ENCODE data around the gene PSMD12. TPM values are rescaled to one million over a fixed set of nuclear protein-coding genes. Genes with fewer than 3 reads are reported as not detected.

The PSMD12 gene
- total RNA-seq, 1 experiment from 2014 or later = 90.5 TPM

DNA sequence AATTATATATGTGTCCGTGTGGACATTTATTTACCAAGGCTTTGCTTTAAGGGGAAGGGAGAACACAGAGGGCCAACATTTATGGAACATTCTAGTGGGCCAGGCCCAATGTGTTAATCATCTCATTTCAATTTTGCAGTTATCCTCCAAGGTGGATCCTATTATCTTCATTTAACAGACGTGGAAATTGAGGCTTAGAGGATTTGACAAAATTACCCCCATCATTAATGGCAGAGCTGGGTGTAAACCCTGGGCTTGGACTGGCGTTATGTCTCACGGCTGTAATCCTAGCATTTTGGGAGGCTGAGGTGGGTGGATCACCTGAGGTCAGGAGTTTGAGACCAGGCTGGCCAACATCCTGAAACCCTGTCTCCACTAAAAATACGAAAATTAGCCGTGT, 37.1 kb upstream of the PSMD12 start:
- no peaks in the 10 kb centered on the region for H4K20me1 ChIP-seq (ENCODE audit: control insufficient read depth, insufficient read depth, insufficient read length)
- no peaks in the 10 kb centered on the region for H3K9me3 ChIP-seq (ENCODE audit: control insufficient read depth, low read depth, low read length)
- H3K4me1 ChIP-seq (ENCODE audit: insufficient read depth, low read length) = peaks cover 5% of the 10 kb centered on the region; the same call in 1 of the 2 replicates
- H3K23me2 ChIP-seq (ENCODE audit: insufficient read length, low read depth, low read length, poor library complexity, severe bottlenecking) = no peaks in the 10 kb centered on the region
- no peak overlapping the region for H3K18ac ChIP-seq (ENCODE audit: insufficient read length, low read depth, low read length)
- no peak overlapping the region for H2BK20ac ChIP-seq (ENCODE audit: low read depth, low read length, poor library complexity, severe bottlenecking)
- H2BK12ac ChIP-seq (ENCODE audit: insufficient read length, low read depth, low read length) = no peak overlapping the region
- H3K9me3 Mint-ChIP-seq = peaks cover under 1 to 1% of the 10 kb centered on the region in 2 experiments; a peak in 2 of 5 replicates
- no peak for DNase-seq
- no peak overlapping the region for H2BK5ac ChIP-seq (ENCODE audit: insufficient read length, low read length)
- H3K9ac ChIP-seq (ENCODE audit: extremely low read depth, insufficient read length, low read length) = no peak overlapping the region
- no peak overlapping the region for H3K4me3 Mint-ChIP-seq
- H3K27ac Mint-ChIP-seq = no peak overlapping the region
- H3K79me2 ChIP-seq (ENCODE audit: insufficient read depth, low read length) = peaks cover 10% of the 10 kb centered on the region; the same call in 1 of the 2 replicates
- H3K4me2 ChIP-seq (ENCODE audit: insufficient read depth, insufficient read length, low read length) = no peak overlapping the region
- H2AFZ ChIP-seq (ENCODE audit: low read length) = no peak overlapping the region
- H4K91ac ChIP-seq (ENCODE audit: insufficient read length, low read depth, low read length) = no peak overlapping the region
- TF ChIP-seq, protein P1, sequence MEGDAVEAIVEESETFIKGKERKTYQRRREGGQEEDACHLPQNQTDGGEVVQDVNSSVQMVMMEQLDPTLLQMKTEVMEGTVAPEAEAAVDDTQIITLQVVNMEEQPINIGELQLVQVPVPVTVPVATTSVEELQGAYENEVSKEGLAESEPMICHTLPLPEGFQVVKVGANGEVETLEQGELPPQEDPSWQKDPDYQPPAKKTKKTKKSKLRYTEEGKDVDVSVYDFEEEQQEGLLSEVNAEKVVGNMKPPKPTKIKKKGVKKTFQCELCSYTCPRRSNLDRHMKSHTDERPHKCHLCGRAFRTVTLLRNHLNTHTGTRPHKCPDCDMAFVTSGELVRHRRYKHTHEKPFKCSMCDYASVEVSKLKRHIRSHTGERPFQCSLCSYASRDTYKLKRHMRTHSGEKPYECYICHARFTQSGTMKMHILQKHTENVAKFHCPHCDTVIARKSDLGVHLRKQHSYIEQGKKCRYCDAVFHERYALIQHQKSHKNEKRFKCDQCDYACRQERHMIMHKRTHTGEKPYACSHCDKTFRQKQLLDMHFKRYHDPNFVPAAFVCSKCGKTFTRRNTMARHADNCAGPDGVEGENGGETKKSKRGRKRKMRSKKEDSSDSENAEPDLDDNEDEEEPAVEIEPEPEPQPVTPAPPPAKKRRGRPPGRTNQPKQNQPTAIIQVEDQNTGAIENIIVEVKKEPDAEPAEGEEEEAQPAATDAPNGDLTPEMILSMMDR (conservative IDR thresholded peaks at IDR 0.05) = no peak
- no peaks in the 10 kb centered on the region for H3K27me3 Mint-ChIP-seq (ENCODE audit: low read depth)
- no peak overlapping the region for H3K4ac ChIP-seq (ENCODE audit: low read depth, low read length)
- H3K56ac ChIP-seq (ENCODE audit: insufficient read length, low read depth, low read length) = no peak overlapping the region
- H3K4me1 Mint-ChIP-seq = peaks cover 23 to 28% of the 10 kb centered on the region in 2 experiments
- H3K36me3 Mint-ChIP-seq (ENCODE audit: insufficient read depth in 1 of 3, low read depth in 3 of 3) = peaks cover 0 to 4% (median under 1%) of the 10 kb centered on the region in 3 experiments
- no peak overlapping the region for H4K8ac ChIP-seq (replicated peaks; ENCODE audit: insufficient read length, low read depth, low read length)
- WGBS (ENCODE audit: extremely low coverage, insufficient read length, low lambda C conversion rate) = no CpG with 5 or more reads among the region's 6 CpGs
- no peak overlapping the region for H3K27ac ChIP-seq (ENCODE audit: insufficient read length, low read depth, low read length)
- no peak overlapping the region for H2AK5ac ChIP-seq (ENCODE audit: insufficient read length, low read length)
- H4K5ac ChIP-seq (ENCODE audit: insufficient read length, low read depth, low read length) = no peak overlapping the region
- no peak overlapping the region for H2BK15ac ChIP-seq (ENCODE audit: low read depth, low read length)
- H3K14ac ChIP-seq (ENCODE audit: insufficient read depth, low read length) = no peak overlapping the region
- H2BK120ac ChIP-seq (ENCODE audit: low read depth, low read length, poor library complexity, severe bottlenecking) = no peak overlapping the region
- peaks cover 5% of the 10 kb centered on the region for H3K79me1 ChIP-seq (ENCODE audit: insufficient read depth, low read depth, low read length, poor library complexity, severe bottlenecking)
- no peaks in the 10 kb centered on the region for H3K27me3 ChIP-seq (ENCODE audit: insufficient read depth, low read length)
- no peak overlapping the region for H3K23ac ChIP-seq (ENCODE audit: insufficient read length, low read depth, low read length)
- H3T11ph ChIP-seq (ENCODE audit: low read length) = no peak overlapping the region

Measured in H9 (cell line).